A673 (cell line): ENCODE results near the gene BLTP2.
"Not testable (repeated sequence)": the region's sequence is repeated elsewhere in the genome, so short reads cannot be mapped to it uniquely, and the experiment has no call there.

Experiments
- CTCF ChIP-seq: fragments of 300-800, 200-600 bp; sonication (generic); conservative IDR thresholded peaks from 2 replicates; pipeline ENCODE4 v1.5.1; 2017; ENCODE audit warnings: low read depth, mild to moderate bottlenecking, antibody characterized with exemption, low read length, moderate library complexity, mixed read lengths
- EZH2 ChIP-seq: fragments of 200-600 bp; sonication (generic); IDR thresholded peaks from 2 replicates; pipeline ENCODE4 v1.6.1; 2017; ENCODE audit warnings: borderline replicate concordance, low read depth, mild to moderate bottlenecking, mixed read lengths, antibody characterized with exemption, low read length; ENCODE audit not compliant: poor library complexity, severe bottlenecking

- TF ChIP-seq CTCF, EZH2: not testable (repeated sequence)
Observed at GRCh38 chr17:28658342-28658741, 13.4 kb upstream of the BLTP2 start.
